Heart left ventricle (tissue), 16 donors: ENCODE measurements around the gene PHF11. TPM values are rescaled to one million over a fixed set of nuclear protein-coding genes. Genes with fewer than 3 reads are reported as not detected.
A peak's percentile ranks its signal among the peaks of the same experiment; 100 is the strongest.

Experiments used
- ATAC-seq, 4 donors: fragments of 200-7000 bp; cut with Tn5 transposase; one replicate each; pipeline ENCODE4 v1.9.1; 2020 to 2022; ENCODE audit warnings: moderate library complexity in 4 of 4, mild to moderate bottlenecking in 3 of 4, moderate number of reproducible peaks in 1 of 4
- DNase-seq, 5 donors: peaks; one replicate each; pipeline ENCODE4 v3.0.0-alpha.2; 2020
- H3K27ac ChIP-seq, 12 donors: fragments of 200-600 bp; sonication (generic) in 4 of 12; one replicate each; pipeline versions ENCODE4 v1.5.0 to v1.8.0; 2016 to 2022; ENCODE audit warnings: mild to moderate bottlenecking in 2 of 12
- H3K27me3 ChIP-seq, 9 donors: fragments of 200-600 bp; sonication (generic) in 2 of 9; one replicate each; pipeline versions ENCODE4 v1.5.1 to v1.8.0; 2016 to 2022; ENCODE audit warnings: mild to moderate bottlenecking in 3 of 9
- H3K36me3 ChIP-seq, 9 donors: fragments of 200-600 bp; sonication (generic) in 2 of 9; one replicate each; pipeline versions ENCODE4 v1.5.0 to v1.8.0; 2018 to 2022; ENCODE audit warnings: mild to moderate bottlenecking in 2 of 9
- H3K4me1 ChIP-seq, 12 donors: fragments of 200-600 bp; sonication (generic) in 4 of 12; one replicate each; pipeline versions ENCODE4 v1.5.0 to v1.8.0; 2016 to 2022; ENCODE audit warnings: mild to moderate bottlenecking in 3 of 12
- H3K4me3 ChIP-seq, 12 donors: fragments of 200-600 bp; sonication (generic) in 4 of 12; one replicate each; pipeline versions ENCODE4 v1.5.0 to v1.8.0; 2017 to 2022; ENCODE audit warnings: mild to moderate bottlenecking in 9 of 12, moderate library complexity in 4 of 12
- H3K9me3 ChIP-seq, 12 donors: fragments of 200-600 bp; sonication (generic) in 4 of 12; one replicate each; pipeline versions ENCODE4 v1.5.0 to v1.8.0; 2016 to 2022; ENCODE audit warnings: mild to moderate bottlenecking in 1 of 12
- POLR2A ChIP-seq, 2 donors: fragments of 450-650 bp; IDR thresholded peaks; one replicate each; pipeline ENCODE4 v1.6.1; 2017; ENCODE audit warnings: antibody characterized with exemption in 2 of 2, mild to moderate bottlenecking in 2 of 2, moderate library complexity in 2 of 2
- WGBS, 4 donors: extraction: QIAGEN DNeasy Blood & Tissue Kit in 2 of 4; methylation state at CpG; one replicate each; pipeline versions ENCODE4 v1.1.5 to v1.1.7; 2013 to 2018; 5-methylcytosine and 5-hydroxymethylcytosine counted together
- intact Hi-C, 10 donors: fragments of 100-400 bp; cut with DNase I; formaldehyde crosslinking; loops; one replicate each; pipeline versions ENCODE4 v1.11.1 to v1.14.2; 2022
- polyA plus RNA-seq, 2 donors: library from polyadenylated mRNA; stranded (reverse); fragments of 200-250 nt; gene quantifications; one replicate each; pipeline ENCODE4 v1.2.3, GENCODE V29; 2013
- total RNA-seq, 9 donors: library from RNA; depleted of rRNA in 2 of 9; stranded (reverse); fragments of >200 nt in 2 of 9; fragmentation: NEBNext Ultra II Directional in 3 of 9; extraction: Animal tissue kit (Norgen Biotek cat#: 25700) in 3 of 9; gene quantifications; one replicate each; pipeline versions ENCODE4 v1.1.0 to v1.2.4, GENCODE V29; 2016 to 2023
- TF ChIP-seq, protein P1 (sequence below), 12 donors: fragments of 200-600 bp; sonication (generic) in 4 of 12; IDR thresholded peaks; one replicate each; pipeline versions ENCODE4 v1.5.0 to v1.8.0; 2018 to 2022; ENCODE audit warnings: antibody characterized with exemption in 12 of 12, mild to moderate bottlenecking in 5 of 12
- donor health status: ischemic (EF 13 %, LVEDD 7.1; RV severe dilation, severe dysfunction).
- donor health status: healthy with polysubstance abuse.
- donor health status: DM: no; HTN: yes; CAD: no.
- donor health status: DM: no; HTN: no; CAD: no.
- donor health status: ischemic (EF 25% LVEDD 6.9; RV normal size, moderate dysfunction).
- donor health status: ischemic (EF 25% LVEDD 5.7; RV mildly dilated, moderate dysfunction).
- donor health status: healthy.
- donor health status: DM: yes; HTN: yes; CAD: no.
- donor health status: ischemic (EF 35%, LVEDD 5.7; RV mildly dilated, moderate dysfunction).
- donor health status: nonischemic (EF 11% LVEDD 7.7; RV severe dilation, severe dysfunction).
- donor health status: DM: yes; HTN: yes; CAD: no.
- donor health status: PGD.
- donor health status: ischemic (EF 29% LVEDD 5.4; RV normal size, mild dysfunction).
- donor health status: nonischemic (EF 23%, LVEDD 6.1; RV moderate dilation, normal function).

The PHF11 gene
- total and polyA plus RNA-seq, 11 donors: 13.7 to 48.5 (median 17.4) TPM

GRCh38 chr13:49499889-49500660 is 4.3 kb downstream of the PHF11 start:
- H3K27ac ChIP-seq: peak overlapping the region in 1 of 12 donors; percentile 10
- DNase-seq (no peak), ATAC-seq (no peak)
- H3K4me1 ChIP-seq: peaks cover 0 to 46% (median 2%) of the 10 kb centered on the region in 12 donors
- intact Hi-C loops: loop anchor here in 7 of 10 donors (5.0 to 10.0 kb wide), 7 partner anchors 45 to 198 kb away; partner anchors contain the start of genes CAB39L (in 2 of the 7), RCBTB1 (in 2 of the 7) and SETDB2 (in 2 of the 7)
- H3K9me3 ChIP-seq: no peaks in the 10 kb centered on the region
- peaks cover 0 to 24% (median 0%) of the 10 kb centered on the region in 9 donors for H3K36me3 ChIP-seq
- TF ChIP-seq, protein P1, sequence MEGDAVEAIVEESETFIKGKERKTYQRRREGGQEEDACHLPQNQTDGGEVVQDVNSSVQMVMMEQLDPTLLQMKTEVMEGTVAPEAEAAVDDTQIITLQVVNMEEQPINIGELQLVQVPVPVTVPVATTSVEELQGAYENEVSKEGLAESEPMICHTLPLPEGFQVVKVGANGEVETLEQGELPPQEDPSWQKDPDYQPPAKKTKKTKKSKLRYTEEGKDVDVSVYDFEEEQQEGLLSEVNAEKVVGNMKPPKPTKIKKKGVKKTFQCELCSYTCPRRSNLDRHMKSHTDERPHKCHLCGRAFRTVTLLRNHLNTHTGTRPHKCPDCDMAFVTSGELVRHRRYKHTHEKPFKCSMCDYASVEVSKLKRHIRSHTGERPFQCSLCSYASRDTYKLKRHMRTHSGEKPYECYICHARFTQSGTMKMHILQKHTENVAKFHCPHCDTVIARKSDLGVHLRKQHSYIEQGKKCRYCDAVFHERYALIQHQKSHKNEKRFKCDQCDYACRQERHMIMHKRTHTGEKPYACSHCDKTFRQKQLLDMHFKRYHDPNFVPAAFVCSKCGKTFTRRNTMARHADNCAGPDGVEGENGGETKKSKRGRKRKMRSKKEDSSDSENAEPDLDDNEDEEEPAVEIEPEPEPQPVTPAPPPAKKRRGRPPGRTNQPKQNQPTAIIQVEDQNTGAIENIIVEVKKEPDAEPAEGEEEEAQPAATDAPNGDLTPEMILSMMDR (IDR thresholded peaks at IDR 0.05): no peak
- no peak for TF ChIP-seq POLR2A (IDR thresholded peaks at IDR 0.05)
- no peak overlapping the region for H3K4me3 ChIP-seq
- 79 to 85% (median 83%) methylated on average over 6 of the region's 6 CpGs for WGBS, 4 donors
- H3K27me3 ChIP-seq: no peaks in the 10 kb centered on the region

- WGBS, 4 donors: 38 to 56% (median 43%) methylated on average over 9 of the region's 9 CpGs
- DNase-seq: peak in 2 of 5 donors; percentile 21 to 36
- no peaks in the 10 kb centered on the region for H3K9me3 ChIP-seq
- intact Hi-C loops: no loop called here
- H3K4me3 ChIP-seq: no peak overlapping the region
- H3K27ac ChIP-seq: peak overlapping the region in 3 of 12 donors; percentile 7 to 37 (median 11)
- peaks cover 0 to 36% (median 9%) of the 10 kb centered on the region in 9 donors for H3K36me3 ChIP-seq
- peak in 3 of 4 donors; percentile 26 to 53 (median 53) for ATAC-seq
- H3K4me1 ChIP-seq: peaks cover 0 to 32% (median 0%) of the 10 kb centered on the region in 12 donors
- TF ChIP-seq, protein P1 (IDR thresholded peaks at IDR 0.05): no peak
- no peak for TF ChIP-seq POLR2A (IDR thresholded peaks at IDR 0.05)
- no peaks in the 10 kb centered on the region for H3K27me3 ChIP-seq
Measured at GRCh38 chr13:49502954-49503353, 7.2 kb downstream of the PHF11 start.

GRCh38 chr13:49503951-49504350 is 8.2 kb downstream of the PHF11 start:
- H3K4me3 ChIP-seq: no peak overlapping the region
- 93 to 99% (median 96%) methylated on average over 3 of the region's 3 CpGs for WGBS, 4 donors
- intact Hi-C loops: no loop called here

DNA sequence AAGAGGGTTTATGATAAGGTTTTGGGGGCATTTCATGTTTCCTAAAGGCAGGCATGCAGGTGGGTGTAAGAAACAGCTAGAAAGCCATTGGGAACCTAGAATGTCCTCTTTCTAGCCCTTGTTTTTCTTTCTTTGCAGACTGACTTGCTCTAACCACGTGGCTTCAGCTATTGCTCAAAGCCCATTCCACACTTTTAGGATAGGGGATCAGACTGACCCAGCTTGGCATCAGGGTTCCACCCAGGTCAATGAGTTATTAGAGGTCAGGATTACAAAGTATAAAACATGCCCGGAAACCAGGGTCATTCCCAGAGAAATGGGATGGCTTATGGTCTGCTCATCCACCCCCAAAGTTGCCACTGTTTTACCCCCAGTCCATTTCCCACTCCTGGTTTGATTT is 16.8 kb downstream of the PHF11 start:
- H3K27me3 ChIP-seq: no peaks in the 10 kb centered on the region
- TF ChIP-seq, protein P1 (IDR thresholded peaks at IDR 0.05): no peak
- TF ChIP-seq POLR2A (IDR thresholded peaks at IDR 0.05): no peak
- ATAC-seq (no peak), DNase-seq (no peak)
- 83 to 97% (median 93%) methylated on average over 2 of the region's 2 CpGs for WGBS, 4 donors
- peaks cover 0 to 89% (median 66%) of the 10 kb centered on the region in 9 donors for H3K36me3 ChIP-seq
- H3K27ac ChIP-seq: no peak overlapping the region
- no peaks in the 10 kb centered on the region for H3K9me3 ChIP-seq
- H3K4me3 ChIP-seq: no peak overlapping the region
- H3K4me1 ChIP-seq: peaks cover 0 to 13% (median 0%) of the 10 kb centered on the region in 12 donors
- intact Hi-C loops: no loop called here

More at GRCh38 chr13:49503951-49504350, 8.2 kb downstream of the PHF11 start:
- peaks cover 0 to 39% (median 9%) of the 10 kb centered on the region in 9 donors for H3K36me3 ChIP-seq
- no peaks in the 10 kb centered on the region for H3K9me3 ChIP-seq
- no peaks in the 10 kb centered on the region for H3K27me3 ChIP-seq
- no peak for DNase-seq
- TF ChIP-seq, protein P1 (IDR thresholded peaks at IDR 0.05): no peak
- no peak for TF ChIP-seq POLR2A (IDR thresholded peaks at IDR 0.05)
- ATAC-seq: no peak
- H3K27ac ChIP-seq: no peak overlapping the region
- peaks cover 0 to 29% (median 0%) of the 10 kb centered on the region in 12 donors for H3K4me1 ChIP-seq
